Measurements from ENCODE around the gene SLC11A1.

GRCh38 chr2:218432676-218433365 is 50.7 kb downstream of the SLC11A1 start:
- TF ChIP-seq POLR2A (IDR thresholded peaks at IDR 0.05): no peak
- TF ChIP-seq, protein P1, sequence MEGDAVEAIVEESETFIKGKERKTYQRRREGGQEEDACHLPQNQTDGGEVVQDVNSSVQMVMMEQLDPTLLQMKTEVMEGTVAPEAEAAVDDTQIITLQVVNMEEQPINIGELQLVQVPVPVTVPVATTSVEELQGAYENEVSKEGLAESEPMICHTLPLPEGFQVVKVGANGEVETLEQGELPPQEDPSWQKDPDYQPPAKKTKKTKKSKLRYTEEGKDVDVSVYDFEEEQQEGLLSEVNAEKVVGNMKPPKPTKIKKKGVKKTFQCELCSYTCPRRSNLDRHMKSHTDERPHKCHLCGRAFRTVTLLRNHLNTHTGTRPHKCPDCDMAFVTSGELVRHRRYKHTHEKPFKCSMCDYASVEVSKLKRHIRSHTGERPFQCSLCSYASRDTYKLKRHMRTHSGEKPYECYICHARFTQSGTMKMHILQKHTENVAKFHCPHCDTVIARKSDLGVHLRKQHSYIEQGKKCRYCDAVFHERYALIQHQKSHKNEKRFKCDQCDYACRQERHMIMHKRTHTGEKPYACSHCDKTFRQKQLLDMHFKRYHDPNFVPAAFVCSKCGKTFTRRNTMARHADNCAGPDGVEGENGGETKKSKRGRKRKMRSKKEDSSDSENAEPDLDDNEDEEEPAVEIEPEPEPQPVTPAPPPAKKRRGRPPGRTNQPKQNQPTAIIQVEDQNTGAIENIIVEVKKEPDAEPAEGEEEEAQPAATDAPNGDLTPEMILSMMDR (IDR thresholded peaks at IDR 0.05): no peak
